Fibroblast of gingiva (primary cell): ENCODE measurements around the gene NAB2.
"Not testable (repeated sequence)": the region's sequence is repeated elsewhere in the genome, so short reads cannot be mapped to it uniquely, and the experiment has no call there.

Experiments
- DNase-seq: peaks from one replicate; pipeline ENCODE4 v3.0.0-alpha.2; 2011; ENCODE audit warnings: low read depth

The NAB2 gene

GRCh38 chr12:57066245-57066644, 22.7 kb upstream of the NAB2 start:
- DNase-seq = no peak

- peak; percentile 92 for DNase-seq
These were observed 19.4 kb upstream of the NAB2 start for GRCh38 chr12:57069523-57069922.

- DNase-seq = no peak
These were observed 16.3 kb upstream of the NAB2 start for GRCh38 chr12:57072661-57073060.

GRCh38 chr12:57073566-57074450, 15.1 kb upstream of the NAB2 start:
- not testable (repeated sequence) for DNase-seq

GRCh38 chr12:57078519-57079404, 10.2 kb upstream of the NAB2 start, which contains the start of gene NEMP1:
Gene NEMP1 (minus strand): TSS chr12:57078791. CDS start chr12:57078745, 46 bp downstream.
- peak; percentile 100 for DNase-seq

GRCh38 chr12:57079821-57080220, 9.1 kb upstream of the NAB2 start:
- DNase-seq = no peak

- no peak for DNase-seq
These were observed 8.1 kb upstream of the NAB2 start for GRCh38 chr12:57080855-57081254.

- DNase-seq = peak; percentile 73
These were observed 2.9 kb upstream of the NAB2 start for GRCh38 chr12:57085999-57086492.

- peak; percentile 69 for DNase-seq
These were observed 2.4 kb upstream of the NAB2 start for GRCh38 chr12:57086493-57087009.

- DNase-seq = peak; percentile 92
These were observed 1.8 kb upstream of the NAB2 start for GRCh38 chr12:57087010-57087690.

- peak; percentile 96 for DNase-seq
These were observed 1.1 kb upstream of the NAB2 start for GRCh38 chr12:57087691-57088353.

GRCh38 chr12:57089271-57090245, 644 bp downstream of the NAB2 start:
- peak; percentile 71 for DNase-seq

- no peak for DNase-seq
These were observed 1.6 kb downstream of the NAB2 start for GRCh38 chr12:57090490-57090889.

- DNase-seq = peak; percentile 69
These were observed 2.2 kb downstream of the NAB2 start for GRCh38 chr12:57090924-57091637.

GRCh38 chr12:57091638-57092528, 3.0 kb downstream of the NAB2 start:
- DNase-seq = no peak

- no peak for DNase-seq
These were observed 3.6 kb downstream of the NAB2 start for GRCh38 chr12:57092529-57092862.

- no peak for DNase-seq
These were observed 4.0 kb downstream of the NAB2 start for GRCh38 chr12:57092876-57093414.
